NCI-H774 (cell line): ENCODE measurements around the gene SLC16A10.
"Not testable (repeated sequence)": the region's sequence is repeated elsewhere in the genome, so short reads cannot be mapped to it uniquely, and the experiment has no call there.

Source experiments
- DNase-seq: peaks from one replicate; lab custom pipeline; 2025; lab: John Stamatoyannopoulos, UW

The SLC16A10 gene

DNA sequence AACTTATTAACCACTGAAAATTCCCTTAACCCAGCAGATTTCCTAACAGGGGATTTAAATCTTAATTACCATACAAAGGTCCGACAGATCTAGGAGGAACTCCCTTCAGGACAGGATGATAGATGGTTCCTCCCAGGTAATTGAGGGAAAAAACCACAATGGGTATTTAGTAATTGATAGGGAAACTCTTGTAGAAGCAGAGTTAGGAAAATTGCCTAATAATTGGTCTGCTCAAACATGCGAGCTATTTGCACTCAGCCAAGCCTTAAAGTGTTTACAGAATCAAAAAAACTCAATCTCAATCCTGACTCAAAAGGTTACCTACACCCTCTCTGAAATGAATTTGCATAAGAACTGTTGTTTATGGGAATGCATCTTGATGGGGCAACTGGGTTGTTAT lies 45.4 kb downstream of the SLC16A10 start:
- not testable (repeated sequence) for DNase-seq

DNA sequence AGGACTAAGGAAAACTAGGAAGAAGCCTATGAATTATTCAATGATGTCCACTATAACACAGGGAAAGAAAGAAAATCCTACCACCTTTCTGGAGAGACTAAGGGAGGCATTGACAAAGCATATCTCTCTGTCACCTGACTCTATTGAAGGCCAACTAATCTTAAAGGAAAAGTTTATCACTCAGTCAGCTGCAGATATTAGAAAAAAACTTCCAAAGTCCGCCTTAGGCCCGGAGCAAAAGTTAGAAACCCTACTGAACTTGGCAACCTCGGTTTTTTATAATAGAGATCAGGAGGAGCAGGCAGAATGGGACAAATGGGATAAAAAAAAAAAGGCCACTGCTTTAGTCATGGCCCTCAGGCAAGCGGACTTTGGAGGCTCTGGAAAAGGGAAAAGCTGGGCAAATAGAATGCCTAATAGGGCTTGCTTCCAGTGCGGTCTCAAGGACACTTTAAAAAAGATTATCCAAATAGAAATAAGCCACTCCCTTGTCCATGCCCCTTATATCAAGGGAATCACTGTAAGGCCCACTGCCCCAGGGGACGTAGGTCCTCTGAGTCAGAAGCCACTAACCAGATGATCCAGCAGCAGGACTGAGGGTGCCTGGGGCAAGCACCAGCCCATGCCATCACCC lies 47.0 kb downstream of the SLC16A10 start:
- not testable (repeated sequence) for DNase-seq

GRCh38 chr6:111137489-111138093 lies 50.3 kb downstream of the SLC16A10 start:
- DNase-seq: not testable (repeated sequence)

GRCh38 chr6:111147440-111147839 lies 60.1 kb downstream of the SLC16A10 start:
- no peak for DNase-seq

- no peak for DNase-seq
Measured at GRCh38 chr6:111148110-111148509, 60.8 kb downstream of the SLC16A10 start.

DNA sequence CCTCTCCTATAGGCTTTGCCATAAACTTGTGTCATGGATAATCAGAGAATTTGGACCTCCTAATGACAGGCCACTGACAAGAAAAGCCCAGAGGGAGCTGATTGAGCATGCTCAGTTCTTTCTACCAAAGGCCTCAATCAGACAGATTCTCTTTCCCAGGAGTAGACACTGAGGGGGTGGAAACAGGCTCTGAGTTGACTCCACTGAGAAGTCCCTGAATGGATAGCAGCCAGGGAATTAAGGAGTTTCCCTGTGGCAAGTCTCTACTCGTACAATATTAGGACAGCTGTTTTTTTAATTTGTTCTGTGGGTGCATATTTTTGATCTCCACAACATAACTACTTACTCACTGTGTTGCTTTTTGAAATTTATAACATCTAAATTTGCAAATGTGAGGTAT lies 63.3 kb downstream of the SLC16A10 start:
- no peak for DNase-seq

- no peak for DNase-seq
Measured at GRCh38 chr6:111154981-111155380, 67.7 kb downstream of the SLC16A10 start.

GRCh38 chr6:111157412-111157811 lies 70.1 kb downstream of the SLC16A10 start:
- DNase-seq: no peak

DNA sequence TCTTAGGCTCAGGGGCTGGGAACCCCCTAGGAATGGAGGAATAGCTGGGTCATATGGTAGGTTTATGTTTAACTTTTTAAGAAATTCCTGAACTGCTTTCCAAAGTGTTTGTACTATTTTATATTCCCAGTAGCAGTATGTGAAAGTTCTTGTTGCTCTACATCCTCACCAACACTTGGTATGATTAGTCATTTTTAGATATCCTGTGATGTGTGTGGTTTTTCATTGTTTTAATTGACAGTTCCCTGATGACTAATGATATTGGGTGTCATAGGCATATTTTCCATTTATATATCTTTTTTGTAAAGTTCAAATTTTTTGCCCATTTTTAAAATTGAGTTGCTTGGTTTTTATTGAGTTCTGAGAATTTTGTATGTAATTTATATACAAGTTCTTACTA lies 72.3 kb downstream of the SLC16A10 start:
- DNase-seq: no peak

DNA sequence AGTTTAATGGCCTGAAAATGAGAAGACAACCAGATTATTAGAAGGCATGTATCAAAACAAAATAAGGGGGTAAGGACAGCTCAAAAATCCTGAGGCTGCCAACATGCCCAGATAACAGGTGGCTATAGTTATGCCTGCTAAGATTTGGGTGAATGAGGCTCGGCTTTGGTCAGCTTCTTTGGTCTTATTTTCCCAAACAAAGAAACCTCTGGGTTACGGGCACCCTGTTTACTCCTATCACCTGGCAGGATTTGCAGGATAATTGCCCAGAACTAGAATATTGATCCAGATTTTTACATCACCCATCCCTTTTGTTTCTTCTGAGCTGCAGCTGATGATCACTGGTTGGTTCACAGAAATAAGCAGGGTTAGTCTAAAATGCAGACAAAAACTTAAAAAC lies 74.3 kb downstream of the SLC16A10 start:
- no peak for DNase-seq

DNA sequence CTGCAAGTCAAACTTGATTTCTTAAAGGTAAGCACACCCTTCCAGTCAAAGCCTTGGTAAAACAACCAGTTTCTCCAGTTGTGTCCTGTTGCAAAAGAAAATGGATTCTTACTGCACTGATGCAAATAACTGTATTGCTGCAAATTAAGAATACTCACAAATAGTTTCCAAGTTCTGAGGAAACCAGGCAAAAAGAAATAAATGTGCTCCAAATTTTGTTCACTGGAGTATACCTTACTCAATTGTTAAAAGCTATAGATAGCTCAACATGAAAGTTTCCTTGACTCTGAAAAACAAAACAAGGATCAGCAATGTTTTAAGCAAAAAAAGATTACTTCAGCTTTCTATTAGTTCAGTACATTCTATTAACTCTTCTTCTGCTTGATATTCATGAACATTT lies 75.2 kb downstream of the SLC16A10 start:
- no peak for DNase-seq

GRCh38 chr6:111171577-111172400 lies 84.5 kb downstream of the SLC16A10 start:
- no peak for DNase-seq

DNA sequence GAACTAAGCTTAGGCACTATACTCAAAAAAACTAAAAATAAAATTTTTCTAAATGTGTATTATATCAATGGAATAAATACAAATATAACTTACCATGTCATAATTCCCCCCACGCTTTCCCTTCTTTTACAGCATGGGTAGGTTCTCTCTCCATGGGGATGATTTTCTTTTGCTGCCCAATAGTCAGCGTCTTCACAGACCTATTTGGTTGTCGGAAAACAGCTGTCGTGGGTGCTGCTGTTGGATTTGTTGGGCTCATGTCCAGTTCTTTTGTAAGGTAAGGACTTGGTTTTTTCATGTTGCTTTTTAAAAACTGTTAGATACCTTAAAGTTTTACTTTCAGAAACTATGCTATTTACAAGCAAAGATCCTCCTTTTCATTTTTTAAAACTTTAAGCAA lies 85.3 kb downstream of the SLC16A10 start:
- no peak for DNase-seq

DNA sequence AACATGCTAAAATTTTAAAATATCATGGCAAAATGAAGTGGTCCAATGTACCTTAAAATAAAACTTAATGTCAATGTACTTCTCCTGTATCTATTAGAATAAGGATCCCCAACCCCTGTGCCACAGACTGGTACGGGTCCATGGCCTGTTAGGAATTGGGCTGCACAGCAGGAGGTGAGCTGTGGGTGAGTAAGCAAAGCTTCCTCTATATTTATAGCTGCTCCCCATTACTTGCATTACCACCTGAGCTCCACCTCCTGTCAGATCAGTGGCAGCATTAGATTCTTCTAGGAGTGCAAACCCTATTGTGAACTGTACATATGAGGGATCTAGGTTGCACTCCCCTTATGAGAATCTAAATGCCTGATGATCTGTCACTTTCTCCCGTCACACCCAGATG lies 86.0 kb downstream of the SLC16A10 start:
- no peak for DNase-seq

DNA sequence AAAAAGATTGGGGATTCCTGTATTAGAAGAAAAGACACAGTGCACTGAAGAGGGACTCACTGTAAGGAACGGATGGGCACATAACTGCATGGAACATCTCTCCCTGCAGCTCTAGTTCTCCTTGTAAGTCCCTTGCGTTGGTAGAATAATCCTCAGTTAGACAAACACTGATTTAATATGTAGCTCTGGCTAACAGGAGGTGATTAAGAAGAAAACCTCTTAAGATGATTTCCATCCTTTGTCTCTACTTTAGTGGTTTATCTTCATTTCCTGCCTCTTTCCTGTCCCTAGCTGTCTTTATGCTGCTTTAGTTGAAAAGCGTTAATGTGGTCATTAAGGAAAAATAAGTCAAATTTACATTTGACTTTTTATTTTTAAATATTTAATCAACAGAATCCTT lies 86.6 kb downstream of the SLC16A10 start:
- DNase-seq: no peak

DNA sequence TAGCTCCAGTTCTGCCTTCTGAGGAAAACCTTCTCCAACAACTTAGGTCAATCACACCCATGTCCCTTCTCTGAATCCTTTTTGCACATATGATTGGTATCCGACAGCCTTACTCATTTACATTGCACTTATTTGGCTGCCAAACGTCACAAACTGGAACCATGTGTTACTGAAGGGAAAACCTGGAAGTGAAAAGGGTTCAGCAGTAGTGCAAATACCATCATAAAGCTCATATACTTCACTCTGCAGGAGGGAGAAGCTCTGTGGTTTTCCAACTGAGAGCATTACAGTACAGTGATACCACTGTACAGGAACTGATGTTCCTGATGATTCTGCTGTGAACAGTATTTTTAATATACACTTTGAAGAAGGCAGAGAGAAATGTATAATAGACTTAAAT lies 87.8 kb downstream of the SLC16A10 start:
- no peak for DNase-seq

- DNase-seq: no peak
Measured at GRCh38 chr6:111176038-111176759, 88.9 kb downstream of the SLC16A10 start.

DNA sequence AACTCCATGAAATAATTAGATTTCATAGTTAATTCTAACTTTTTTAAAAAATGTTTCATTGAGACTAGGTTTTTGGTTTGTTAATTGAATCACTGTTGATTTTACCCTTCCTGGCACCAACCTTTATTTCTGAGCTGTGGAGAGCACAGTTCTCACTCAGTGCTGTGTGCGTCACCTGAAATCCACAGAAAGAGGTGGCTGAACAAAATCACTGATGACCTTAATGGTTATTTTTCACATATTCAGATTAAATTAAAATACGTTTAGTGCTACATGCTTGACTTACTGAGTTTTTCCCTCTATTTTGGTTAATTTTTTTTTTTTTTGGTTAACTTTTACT lies 89.4 kb downstream of the SLC16A10 start:
- no peak for DNase-seq

DNA sequence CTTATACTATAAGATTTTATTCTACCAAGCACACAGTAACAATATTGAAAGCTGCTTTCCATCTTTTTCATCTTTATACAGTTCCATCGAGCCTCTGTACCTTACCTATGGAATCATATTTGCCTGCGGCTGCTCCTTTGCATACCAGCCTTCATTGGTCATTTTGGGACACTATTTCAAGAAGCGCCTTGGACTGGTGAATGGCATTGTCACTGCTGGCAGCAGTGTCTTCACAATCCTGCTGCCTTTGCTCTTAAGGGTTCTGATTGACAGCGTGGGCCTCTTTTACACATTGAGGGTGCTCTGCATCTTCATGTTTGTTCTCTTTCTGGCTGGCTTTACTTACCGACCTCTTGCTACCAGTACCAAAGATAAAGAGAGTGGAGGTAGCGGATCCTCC lies 89.8 kb downstream of the SLC16A10 start:
- DNase-seq: no peak

DNA sequence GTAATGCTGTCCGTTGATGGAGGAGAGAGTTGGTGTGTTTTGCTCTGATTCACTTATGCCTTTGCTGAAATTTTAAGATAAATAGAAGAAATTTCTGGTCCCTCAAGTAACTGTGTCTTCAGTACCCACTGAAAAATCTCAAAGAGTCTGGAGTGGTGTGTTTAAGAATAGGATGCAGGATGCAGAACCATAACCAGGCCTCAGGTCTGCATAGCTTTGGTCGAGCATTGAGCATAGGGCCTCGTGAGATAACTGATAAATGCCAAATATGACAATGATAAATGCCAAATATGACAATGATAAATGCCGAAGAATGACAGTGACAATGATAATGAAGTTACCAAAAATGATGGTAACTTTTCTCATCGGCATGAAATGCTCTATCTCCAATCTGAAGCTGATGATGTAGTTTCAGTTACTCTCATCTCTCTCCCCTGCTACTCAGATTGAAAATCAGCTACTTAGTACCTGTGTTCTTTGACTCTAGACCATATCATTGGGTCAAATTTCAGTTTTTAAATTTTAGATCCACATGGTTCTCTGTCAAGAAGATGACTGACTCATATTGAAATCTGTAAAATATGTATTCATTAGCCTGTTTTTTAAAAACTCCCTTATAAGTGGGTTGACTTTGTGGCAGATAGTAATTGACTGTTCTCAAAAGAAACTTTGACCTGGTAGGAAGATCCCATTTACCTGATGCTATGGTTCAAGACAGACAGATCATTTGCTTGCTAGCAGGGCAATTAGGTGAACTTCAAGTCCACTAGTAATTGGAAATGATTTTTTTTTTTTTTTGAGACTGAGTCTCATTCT lies 96.6 kb downstream of the SLC16A10 start:
- no peak for DNase-seq

- DNase-seq: no peak
Measured at GRCh38 chr6:111184827-111185532, 97.7 kb downstream of the SLC16A10 start.
